H1 (cell line): Measurements from ENCODE around the gene CRK. TPM values are rescaled to one million over a fixed set of nuclear protein-coding genes. Genes with fewer than 3 reads are reported as not detected.

Experiments used
- ATF3 ChIP-seq: IDR thresholded peaks from 2 replicates; pipeline ENCODE4 v1.6.1; 2011; ENCODE audit warnings: low read depth, mild to moderate bottlenecking, low read length; ENCODE audit not compliant: insufficient read depth
- E2F6 ChIP-seq: IDR thresholded peaks from 2 replicates; pipeline ENCODE4 v1.6.1; 2012; ENCODE audit warnings: inconsistent platforms
- NANOG ChIP-seq: IDR thresholded peaks from 2 replicates; pipeline ENCODE4 v1.6.1; 2011; ENCODE audit warnings: low read length, low read depth, mild to moderate bottlenecking, inconsistent platforms; ENCODE audit not compliant: insufficient read depth, poor library complexity, severe bottlenecking
- polyA plus RNA-seq, 7 experiments: library from polyadenylated mRNA; depleted of rRNA in 3 of 7; stranded (reverse) in 5 of 7; unstranded in 2 of 7; fragments of >200 nt in 5 of 7; fragments of 200-250 nt in 2 of 7; gene quantifications; 1 replicate in 5 of 7; 2 replicates in 1 of 7; 4 replicates in 1 of 7; pipeline versions ENCODE4 v1.2.1 to v1.2.3, GENCODE V29; 2011 to 2013; ENCODE audit warnings: missing spikeins in 2 of 7, mixed read lengths in 2 of 7
- total RNA-seq: library from RNA; stranded (reverse); fragmentation: NEBNext Ultra II Directional; extraction: Animal tissue kit (Norgen Biotek cat#: 25700); gene quantifications from 2 replicates; pipeline ENCODE4 v1.2.1, GENCODE V29; 2021

CRK gene
- total and polyA plus RNA-seq, 2 of the 8 experiments (the other 6 are each of a cell fraction or from before 2014, with no cell fraction given): 32.8 to 57.1 TPM

- no peak for TF ChIP-seq NANOG
- no peak for TF ChIP-seq E2F6
- TF ChIP-seq ATF3: no peak
Observed at GRCh38 chr17:1384905-1385435, 71.1 kb downstream of the CRK start (continued).
